ENCODE measurements around the gene PLD1. TPM values are rescaled to one million over a fixed set of nuclear protein-coding genes. Genes with fewer than 3 reads are reported as not detected.
A peak's percentile ranks its signal among the peaks of the same experiment; 100 is the strongest.

Gene PLD1
- total and polyA plus RNA-seq, 7 donors, result 0.73 to 6.7 (median 1.9) TPM

DNA sequence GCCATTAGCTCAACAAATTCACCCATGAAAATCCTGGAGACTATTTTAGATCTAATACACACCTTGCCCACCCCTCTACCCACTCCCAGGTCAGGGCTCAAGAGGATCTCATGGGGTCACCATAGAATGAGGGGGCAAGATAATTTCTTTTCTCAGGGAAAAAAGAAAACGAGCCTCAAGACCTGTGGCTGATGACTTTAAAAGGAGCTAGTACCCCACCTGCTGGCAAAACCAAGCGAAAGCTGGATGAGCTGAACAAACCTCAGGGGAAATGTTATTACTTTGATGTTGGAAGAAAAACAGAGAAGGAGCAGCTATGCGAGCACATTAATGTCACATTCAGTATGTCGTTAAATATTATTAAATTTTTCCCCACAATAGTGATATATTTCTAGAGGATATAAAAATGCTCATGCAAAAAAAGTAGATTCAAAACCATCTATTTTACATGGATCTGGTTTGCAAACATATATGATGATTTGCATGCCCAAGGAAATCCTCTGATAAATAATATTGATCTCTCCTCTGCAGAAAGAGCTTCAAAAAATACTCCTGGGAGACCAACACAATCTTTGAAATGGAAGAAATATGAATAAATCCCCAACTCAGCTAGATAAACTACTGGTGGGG lies 37.7 kb downstream of the PLD1 start:
- intact Hi-C loops (cut with DNase I), result loop anchor here (5.0 kb wide), 3 partner anchors 70 to 805 kb away; no protein-coding TSS in a partner anchor
- Histone ChIP-seq H3K4me3 (no peak overlapping the region), H3K27me3 (ENCODE audit: insufficient read depth in 3 of 3, low read length in 2 of 3) (no peaks in the 10 kb centered on the region), H3K9me3 (no peaks in the 10 kb centered on the region), H3K4me1 (peaks cover 3% of the 10 kb centered on the region), H3K27ac (no peak overlapping the region), H3K36me3 (ENCODE audit: insufficient read depth in 1 of 2, low read depth in 1 of 2) (no peaks in the 10 kb centered on the region)
- TF ChIP-seq CTCF (IDR thresholded peaks at IDR 0.05), result peak; percentile 77
- DNase-seq (peak; percentile 38 to 67), ATAC-seq (peak in 3 of 4 donors; percentile 51 to 76 (median 56))
- WGBS, 3 donors, result 10 to 12% (median 12%) methylated on average over 4 of the region's 4 CpGs

GRCh38 chr3:171770689-171771620 lies 39.3 kb downstream of the PLD1 start:
- WGBS, 3 donors, result 51 to 52% (median 51%) methylated on average over 10 of the region's 10 CpGs
- peak overlapping the region; percentile 19 for H3K27ac ChIP-seq
- peaks cover 3% of the 10 kb centered on the region for H3K4me1 ChIP-seq
- DNase-seq, result no peak
- H3K36me3 ChIP-seq (ENCODE audit: insufficient read depth in 1 of 2, low read depth in 1 of 2), result no peaks in the 10 kb centered on the region
- H3K9me3 ChIP-seq, result no peaks in the 10 kb centered on the region
- intact Hi-C loops (cut with DNase I), result loop anchor here (2.0 to 5.0 kb wide), 4 partner anchors 69 to 804 kb away; no protein-coding TSS in a partner anchor
- TF ChIP-seq CTCF (IDR thresholded peaks at IDR 0.05), result no peak
- peak; percentile 66 to 87 (median 74) for ATAC-seq
- H3K27me3 ChIP-seq (ENCODE audit: insufficient read depth in 3 of 3, low read length in 2 of 3), result no peaks in the 10 kb centered on the region
- H3K4me3 ChIP-seq, result peak overlapping the region; percentile 55

DNA sequence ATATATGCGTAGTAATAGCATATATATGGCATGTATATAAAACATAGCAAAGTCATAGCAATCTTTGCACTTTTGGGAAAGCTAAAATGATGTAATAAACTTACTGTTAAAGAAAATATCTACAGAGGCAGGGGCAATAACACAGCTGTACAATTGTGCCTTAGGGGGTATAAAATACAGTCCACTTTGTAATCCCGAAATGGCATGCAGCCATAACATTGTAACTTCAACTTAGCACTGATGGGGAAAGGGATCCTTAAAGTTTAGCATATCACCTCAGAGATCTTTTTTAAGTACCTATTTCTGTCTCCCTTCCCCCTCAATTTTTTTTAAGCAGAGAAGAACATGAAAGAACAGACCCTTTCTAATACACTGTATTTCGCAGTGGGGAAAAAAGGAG lies 40.8 kb downstream of the PLD1 start:
- Histone ChIP-seq H3K27ac (no peak overlapping the region), H3K27me3 (ENCODE audit: insufficient read depth in 3 of 3, low read length in 2 of 3) (no peaks in the 10 kb centered on the region), H3K9me3 (no peaks in the 10 kb centered on the region), H3K4me3 (peak overlapping the region; percentile 55), H3K36me3 (ENCODE audit: insufficient read depth in 1 of 2, low read depth in 1 of 2) (no peaks in the 10 kb centered on the region), H3K4me1 (peaks cover 3% of the 10 kb centered on the region)
- ATAC-seq (no peak), DNase-seq (no peak)
- intact Hi-C loops (cut with DNase I), result no loop called here
- 58 to 82% (median 75%) methylated on average over 3 of the region's 3 CpGs for WGBS, 3 donors
- TF ChIP-seq CTCF (IDR thresholded peaks at IDR 0.05), result no peak

DNA sequence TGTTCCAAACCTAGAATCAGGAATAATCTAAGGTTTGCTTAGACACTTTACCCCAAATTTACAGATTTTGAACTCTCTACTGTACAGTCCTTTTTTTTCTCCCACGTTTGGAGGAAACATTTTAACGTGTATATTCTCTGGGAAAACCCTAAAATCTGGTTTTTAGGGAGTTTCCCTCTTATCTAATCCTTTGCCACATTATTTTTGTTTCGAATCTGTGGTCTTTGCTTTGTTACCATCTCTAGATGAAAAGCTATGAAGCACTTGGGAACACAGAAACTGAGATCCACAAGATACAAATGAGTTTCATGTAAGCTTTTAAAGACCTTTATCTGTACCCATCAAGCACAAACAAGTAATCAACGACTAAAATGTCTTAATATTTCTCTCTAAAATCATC lies 41.3 kb downstream of the PLD1 start:
- ATAC-seq (no peak), DNase-seq (no peak)
- H3K27ac ChIP-seq, result no peak overlapping the region
- TF ChIP-seq CTCF (IDR thresholded peaks at IDR 0.05), result no peak
- H3K4me3 ChIP-seq, result peak overlapping the region; percentile 55
- intact Hi-C loops (cut with DNase I), result no loop called here
- H3K9me3 ChIP-seq, result no peaks in the 10 kb centered on the region
- no peaks in the 10 kb centered on the region for H3K36me3 ChIP-seq (ENCODE audit: insufficient read depth in 1 of 2, low read depth in 1 of 2)
- 48 to 51% (median 48%) methylated on average over 4 of the region's 4 CpGs for WGBS, 3 donors
- no peaks in the 10 kb centered on the region for H3K27me3 ChIP-seq (ENCODE audit: insufficient read depth in 3 of 3, low read length in 2 of 3)
- H3K4me1 ChIP-seq, result peaks cover 3% of the 10 kb centered on the region

Data from psoas muscle (tissue), 8 donors.